ENCODE results near the gene CENPK.
"Not testable (repeated sequence)": the region's sequence is repeated elsewhere in the genome, so short reads cannot be mapped to it uniquely, and the experiment has no call there.

CENPK gene, protein sequence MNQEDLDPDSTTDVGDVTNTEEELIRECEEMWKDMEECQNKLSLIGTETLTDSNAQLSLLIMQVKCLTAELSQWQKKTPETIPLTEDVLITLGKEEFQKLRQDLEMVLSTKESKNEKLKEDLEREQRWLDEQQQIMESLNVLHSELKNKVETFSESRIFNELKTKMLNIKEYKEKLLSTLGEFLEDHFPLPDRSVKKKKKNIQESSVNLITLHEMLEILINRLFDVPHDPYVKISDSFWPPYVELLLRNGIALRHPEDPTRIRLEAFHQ

DNA sequence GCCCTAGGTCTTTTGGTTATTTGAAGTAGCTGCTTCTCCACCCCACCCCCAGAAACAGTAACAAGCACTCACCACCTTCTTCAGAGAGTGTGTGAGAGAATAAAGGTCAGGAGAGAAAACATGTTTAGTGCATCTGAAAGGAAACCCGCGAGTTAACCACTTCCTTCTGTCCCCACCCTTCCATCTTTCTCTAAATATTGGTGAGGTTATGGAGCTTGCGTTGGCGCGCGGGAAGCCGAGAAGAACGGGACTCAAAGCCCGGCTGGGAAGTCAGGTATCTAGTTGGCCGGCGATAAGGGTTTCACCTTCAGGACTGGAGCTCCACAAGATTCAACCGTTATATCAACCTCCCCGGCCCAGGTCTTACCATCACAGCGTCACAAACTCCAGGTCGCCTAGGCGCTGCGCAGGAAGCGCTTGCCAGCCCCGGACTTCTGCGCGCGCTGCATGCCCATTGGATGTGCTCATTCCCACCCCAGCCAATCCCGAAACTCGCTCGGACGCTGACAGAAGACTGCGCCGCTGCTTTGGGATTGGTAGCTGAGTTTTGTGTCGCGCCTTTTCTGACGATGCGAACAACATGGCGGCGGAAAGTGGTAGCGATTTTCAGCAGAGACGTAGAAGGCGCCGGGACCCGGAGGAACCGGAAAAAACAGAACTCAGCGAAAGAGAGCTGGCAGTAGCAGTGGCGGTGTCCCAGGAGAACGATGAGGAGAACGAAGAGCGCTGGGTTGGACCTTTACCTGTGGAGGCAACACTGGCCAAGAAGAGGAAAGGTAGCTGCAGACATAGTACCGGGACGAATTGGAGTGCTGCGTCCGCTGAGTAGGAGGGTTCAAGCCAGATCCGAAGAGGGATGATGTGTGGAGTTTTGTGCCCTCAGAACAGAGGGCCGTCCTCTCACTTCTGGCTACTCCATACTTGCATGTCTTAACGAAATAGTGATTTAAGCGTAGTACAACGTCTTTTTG is at the start of gene CENPK, which contains the start of gene PPWD1:
CENPK (minus strand) TSS at position 438 of the 971 bp plus-strand sequence. CDS start 8,261 bp downstream, outside the sequence.
PPWD1 (plus strand) TSS at position 566 of the 971 bp plus-strand sequence; CDS start at position 581, 15 bp downstream.
- peak; percentile 91 for DNase-seq

GRCh38 chr5:65612298-65612907 is 49.4 kb upstream of the CENPK start:
- no peak for DNase-seq

GRCh38 chr5:65611524-65611923 is 48.6 kb upstream of the CENPK start:
- no peak for DNase-seq

DNA sequence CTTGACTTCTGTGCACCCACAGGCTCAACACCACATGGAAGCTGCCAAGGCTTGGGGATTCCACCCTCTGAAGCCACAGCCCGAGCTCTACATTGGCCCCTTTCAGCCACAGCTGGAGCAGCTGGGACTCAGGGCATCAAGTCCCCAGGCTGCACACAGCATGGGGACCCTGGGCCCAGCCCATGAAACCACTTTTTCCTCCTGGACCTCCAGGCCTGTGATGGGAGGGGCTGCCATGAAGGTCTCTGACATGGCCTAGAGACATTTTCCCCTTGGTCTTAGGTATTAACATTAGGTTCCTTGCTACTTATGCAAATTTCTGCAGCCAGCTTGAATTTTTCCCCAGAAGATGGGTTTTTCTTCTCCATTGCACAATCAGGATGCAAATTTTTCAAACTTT is 38.8 kb upstream of the CENPK start:
- not testable (repeated sequence) for DNase-seq

DNA sequence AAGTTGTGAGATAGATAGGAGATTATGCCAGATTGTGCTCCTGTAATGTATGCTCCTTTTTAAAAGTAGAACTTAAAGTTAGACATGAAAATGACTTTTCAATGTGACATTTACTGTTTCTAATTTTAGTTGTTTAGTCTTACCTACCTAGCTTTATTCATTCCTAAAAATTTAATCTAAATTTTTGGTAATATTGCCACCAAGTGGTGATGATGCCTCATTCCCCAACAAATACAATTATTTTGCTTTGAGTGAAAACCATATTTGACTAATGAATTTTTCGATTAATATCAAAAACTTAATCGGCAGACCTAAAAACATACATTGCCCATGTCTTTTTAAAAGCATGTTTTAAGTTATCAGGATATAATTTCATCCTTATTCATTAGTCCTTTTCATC is 25.7 kb upstream of the CENPK start:
- no peak for DNase-seq

GRCh38 chr5:65577141-65577540 is 14.2 kb upstream of the CENPK start:
- DNase-seq = no peak

GRCh38 chr5:65570598-65571226 is 7.7 kb upstream of the CENPK start:
- DNase-seq = no peak

DNA sequence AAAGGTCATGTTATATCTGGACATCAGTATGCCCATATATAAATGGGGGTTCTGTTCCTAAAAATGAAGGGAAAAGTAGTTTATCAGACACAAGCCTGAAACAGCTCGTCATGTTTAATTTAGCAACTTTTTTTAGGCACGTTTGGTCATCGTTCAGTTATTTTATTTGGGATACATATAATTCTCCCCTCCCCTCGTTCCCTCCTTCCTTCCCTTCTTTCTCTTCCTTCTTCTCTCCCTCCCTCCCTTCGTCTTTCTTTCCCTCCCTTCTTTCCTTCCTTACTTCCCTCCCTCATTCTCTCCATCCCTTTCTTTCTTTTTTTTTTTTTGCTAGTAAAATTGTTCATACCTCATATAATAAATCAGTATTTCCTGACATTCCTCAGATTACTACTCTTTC is 3.5 kb upstream of the CENPK start:
- DNase-seq = no peak

GRCh38 chr5:65563777-65564176 is 809 bp upstream of the CENPK start:
- DNase-seq = no peak

GRCh38 chr5:65556718-65557117 is 6.2 kb downstream of the CENPK start:
- DNase-seq = no peak

DNA sequence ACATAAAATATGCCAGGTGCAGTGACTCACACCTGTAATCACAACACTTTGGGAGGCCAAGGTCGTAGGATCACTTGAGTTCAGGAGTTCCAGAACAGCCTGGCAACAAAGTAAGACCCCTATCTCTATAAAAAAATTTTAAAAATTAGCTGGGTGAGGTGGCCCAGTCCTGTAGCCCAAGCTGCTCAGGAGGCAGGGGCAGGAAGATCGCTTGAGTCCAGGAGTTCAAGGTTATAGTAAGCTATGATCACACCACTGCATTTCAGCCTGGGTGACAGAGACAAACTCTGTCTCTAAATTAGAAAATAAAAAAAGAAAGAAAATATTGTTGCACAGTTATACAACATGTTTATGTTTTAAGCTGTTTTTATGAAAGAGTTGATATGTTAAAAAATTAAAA is 6.8 kb downstream of the CENPK start:
- DNase-seq = no peak

DNA sequence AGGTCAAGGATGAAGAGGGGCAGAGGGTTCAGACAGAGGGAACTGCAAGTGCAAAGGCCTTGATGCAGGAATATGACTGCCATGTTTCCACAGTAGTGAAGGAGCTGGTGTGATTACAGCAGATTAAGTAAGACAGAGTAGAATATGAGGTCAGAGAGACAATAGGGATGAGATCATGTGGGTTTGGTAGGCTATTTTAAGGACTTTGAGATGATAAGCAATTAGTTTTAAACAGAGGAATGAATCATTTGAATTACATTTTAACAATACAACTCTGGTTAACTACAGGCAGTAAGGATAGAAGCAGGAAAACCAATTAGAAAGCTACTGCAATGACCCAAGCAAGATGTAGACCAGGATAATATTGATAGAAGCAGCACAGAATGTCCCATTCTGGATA is 7.7 kb downstream of the CENPK start:
- DNase-seq = no peak

GRCh38 chr5:65553941-65554340 is 9.0 kb downstream of the CENPK start:
- no peak for DNase-seq

- DNase-seq = no peak
Observed at GRCh38 chr5:65548281-65548680, 14.7 kb downstream of the CENPK start.

DNA sequence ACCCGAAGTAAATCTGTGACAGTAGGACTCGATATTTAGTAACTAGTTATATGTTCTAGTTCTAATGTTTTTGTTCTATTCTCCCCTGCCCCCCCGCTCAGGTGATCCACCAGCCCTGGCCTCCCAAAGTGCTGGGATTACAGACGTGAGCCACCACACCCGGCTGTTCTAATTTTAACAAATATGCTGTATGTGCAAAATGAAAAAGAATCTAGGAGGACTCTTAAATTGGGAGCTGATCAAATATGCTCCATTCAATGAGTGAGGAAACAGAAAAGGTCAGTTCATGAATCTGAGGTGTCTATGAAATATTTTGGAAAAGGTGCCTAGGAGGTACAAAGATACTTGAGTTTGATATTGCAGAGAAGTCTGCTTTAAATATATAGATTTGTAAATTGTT is 16.8 kb downstream of the CENPK start:
- no peak for DNase-seq

DNA sequence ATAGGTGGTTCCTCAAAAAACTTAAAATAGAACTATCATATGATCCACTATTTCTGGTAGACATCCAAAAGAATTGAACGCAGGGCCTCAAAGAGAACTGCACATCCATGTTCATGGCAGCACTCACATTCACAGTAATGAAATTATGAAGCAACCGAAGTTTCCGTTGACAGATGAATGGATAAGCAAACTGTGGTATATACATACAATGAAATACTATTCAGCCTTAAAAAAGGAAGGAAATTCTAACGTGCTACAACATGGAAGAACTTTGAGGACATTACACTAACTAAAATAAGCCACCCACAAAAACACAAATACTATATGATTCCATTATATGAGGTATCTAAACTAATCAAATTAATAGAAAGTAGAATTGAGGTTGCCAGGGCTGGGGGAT is 18.5 kb downstream of the CENPK start:
- no peak for DNase-seq

DNA sequence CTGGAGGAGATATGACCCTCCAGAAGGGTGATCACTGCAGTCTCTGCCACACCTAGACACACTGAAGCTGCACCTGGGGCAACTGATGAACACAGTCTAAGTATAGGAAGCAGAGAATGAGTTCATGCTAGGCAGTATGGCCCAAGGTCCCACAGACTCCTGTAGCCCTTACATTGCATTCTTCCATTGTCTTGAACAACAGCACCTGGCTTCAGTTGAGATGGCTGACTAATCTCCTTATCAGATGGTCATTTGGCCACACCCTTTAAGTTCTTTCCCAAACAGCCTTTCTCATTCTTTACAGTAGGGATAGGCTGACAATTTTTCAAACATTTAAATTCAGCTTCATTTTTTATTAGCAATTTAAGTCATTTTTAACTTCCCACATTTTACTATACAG is 23.1 kb downstream of the CENPK start:
- no peak for DNase-seq

DNA sequence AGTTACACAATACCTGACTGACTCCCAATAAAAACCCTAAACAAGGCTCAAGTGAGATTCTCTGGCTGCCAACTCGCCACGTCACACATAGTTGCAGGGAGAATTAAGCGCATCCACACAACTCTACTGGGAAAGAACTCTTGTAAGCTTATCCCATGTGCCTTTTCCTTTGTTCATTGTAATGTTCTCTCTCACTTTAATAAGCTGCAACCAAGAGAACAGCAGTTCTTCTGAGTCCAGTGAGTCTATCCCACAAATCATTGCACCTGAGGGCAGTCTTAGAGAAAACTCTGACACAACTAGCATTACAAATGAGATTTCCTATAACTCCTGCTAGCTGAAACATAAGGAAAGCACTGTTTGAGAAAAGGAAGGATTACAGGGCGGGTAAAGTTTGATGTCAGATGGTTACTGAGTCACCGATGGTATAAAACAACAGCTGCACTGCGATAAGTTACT is 27.4 kb downstream of the CENPK start:
- DNase-seq = no peak

GRCh38 chr5:65530904-65531303 is 32.1 kb downstream of the CENPK start:
- DNase-seq = no peak

DNA sequence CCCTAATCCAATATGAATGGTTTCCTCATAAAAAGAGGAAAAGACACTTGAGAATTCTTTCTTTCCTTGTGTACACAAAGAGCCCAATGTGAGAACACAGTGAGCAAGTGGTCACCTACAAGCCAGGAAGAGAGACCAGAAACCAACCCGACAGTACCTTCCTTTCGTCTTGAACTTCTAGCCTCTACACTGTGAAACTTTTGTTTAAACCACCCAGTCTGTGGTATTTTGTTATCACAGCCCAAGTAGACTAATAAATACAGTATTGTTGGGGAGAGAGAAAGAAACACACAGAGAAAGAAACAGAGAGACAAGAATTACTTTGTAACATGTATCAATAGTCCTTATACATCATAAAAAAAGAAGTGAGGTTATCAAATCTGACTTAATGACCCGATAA is 37.2 kb downstream of the CENPK start:
- no peak for DNase-seq

DNA sequence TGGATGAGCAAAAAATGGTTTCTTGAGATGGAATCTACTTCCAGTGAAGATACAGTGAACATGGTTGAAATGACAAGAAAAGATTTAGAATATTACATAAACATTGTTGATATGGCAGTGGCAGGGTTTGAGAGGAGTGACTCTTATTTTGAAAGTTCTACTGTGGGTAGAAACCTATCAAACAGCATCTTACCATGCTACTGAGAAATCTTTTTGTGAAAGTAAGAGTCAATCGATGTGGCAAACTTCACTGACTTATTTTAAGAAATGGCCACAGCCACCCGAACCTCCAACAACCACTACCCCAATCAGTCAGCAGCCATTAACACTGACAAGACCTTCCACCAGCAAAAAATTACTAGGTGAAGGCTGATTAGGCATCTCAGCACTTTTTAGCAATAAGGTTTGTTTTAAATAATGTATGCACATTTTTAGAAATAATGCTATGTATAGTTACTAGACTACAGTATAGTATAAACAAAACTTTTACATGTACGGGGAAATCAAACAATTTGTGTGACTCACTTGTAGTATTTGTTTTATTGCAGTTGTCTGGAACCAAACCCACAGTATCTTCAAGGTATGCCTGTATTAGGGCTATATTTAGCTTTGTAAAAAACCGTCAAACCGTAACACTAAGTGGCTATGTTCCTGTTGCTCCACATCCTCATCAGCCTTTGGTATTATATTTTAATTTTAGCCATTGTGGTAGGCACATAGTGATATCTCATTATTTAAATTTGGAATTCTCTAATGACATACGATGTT is 50.6 kb downstream of the CENPK start:
- no peak for DNase-seq

GRCh38 chr5:65508978-65509377 is 54.0 kb downstream of the CENPK start:
- no peak for DNase-seq
